GM10266 (cell line): Measurements from ENCODE around the gene GOT2.

ENCODE experiments used
- DNase-seq: peaks from one replicate; pipeline ENCODE4 v3.0.0; 2012; ENCODE audit errors: extremely low spot score
- TF ChIP-seq, protein P1 (sequence below): IDR thresholded peaks from 2 replicates; pipeline ENCODE4 v1.5.1; 2012; ENCODE audit warnings: mild to moderate bottlenecking, low read depth; ENCODE audit not compliant: control insufficient read depth, insufficient read depth; ENCODE audit errors: missing control alignments

The GOT2 gene

DNA sequence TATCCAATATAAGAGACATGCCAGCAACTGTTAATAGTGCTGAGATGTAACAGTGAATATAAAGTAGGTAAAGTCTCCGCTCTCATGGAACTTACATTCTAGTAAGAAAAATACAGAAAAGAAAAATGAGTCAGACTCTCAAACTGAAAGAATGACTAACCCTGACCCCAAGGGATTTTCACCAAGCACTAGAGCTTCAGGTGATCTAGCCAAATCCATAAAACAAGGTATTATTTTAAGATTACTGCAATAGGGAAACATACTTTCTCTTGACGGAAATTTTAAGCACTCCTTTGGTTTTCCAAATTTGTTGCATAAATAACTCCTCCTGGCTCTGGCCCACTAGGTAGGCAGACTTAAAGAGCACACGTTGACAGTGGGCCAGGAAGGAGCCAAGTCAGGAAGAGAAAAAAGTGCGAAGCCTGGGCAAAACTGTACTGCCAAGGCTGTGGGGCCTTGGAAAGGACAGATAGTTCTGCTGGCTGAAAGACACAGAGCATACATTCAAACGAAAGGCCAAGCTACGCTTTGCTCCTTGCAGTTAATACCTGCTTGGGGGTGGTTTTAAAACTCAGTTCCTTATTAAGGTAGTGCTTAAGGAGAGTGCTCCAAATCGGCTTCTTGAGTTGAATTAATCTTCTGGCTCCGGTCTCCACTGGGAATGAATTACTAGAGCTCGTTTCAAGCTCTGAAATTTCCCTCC lies 1.4 kb downstream of the GOT2 start:
- TF ChIP-seq, protein P1, sequence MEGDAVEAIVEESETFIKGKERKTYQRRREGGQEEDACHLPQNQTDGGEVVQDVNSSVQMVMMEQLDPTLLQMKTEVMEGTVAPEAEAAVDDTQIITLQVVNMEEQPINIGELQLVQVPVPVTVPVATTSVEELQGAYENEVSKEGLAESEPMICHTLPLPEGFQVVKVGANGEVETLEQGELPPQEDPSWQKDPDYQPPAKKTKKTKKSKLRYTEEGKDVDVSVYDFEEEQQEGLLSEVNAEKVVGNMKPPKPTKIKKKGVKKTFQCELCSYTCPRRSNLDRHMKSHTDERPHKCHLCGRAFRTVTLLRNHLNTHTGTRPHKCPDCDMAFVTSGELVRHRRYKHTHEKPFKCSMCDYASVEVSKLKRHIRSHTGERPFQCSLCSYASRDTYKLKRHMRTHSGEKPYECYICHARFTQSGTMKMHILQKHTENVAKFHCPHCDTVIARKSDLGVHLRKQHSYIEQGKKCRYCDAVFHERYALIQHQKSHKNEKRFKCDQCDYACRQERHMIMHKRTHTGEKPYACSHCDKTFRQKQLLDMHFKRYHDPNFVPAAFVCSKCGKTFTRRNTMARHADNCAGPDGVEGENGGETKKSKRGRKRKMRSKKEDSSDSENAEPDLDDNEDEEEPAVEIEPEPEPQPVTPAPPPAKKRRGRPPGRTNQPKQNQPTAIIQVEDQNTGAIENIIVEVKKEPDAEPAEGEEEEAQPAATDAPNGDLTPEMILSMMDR, result no peak
- peak; percentile 61 for DNase-seq

DNA sequence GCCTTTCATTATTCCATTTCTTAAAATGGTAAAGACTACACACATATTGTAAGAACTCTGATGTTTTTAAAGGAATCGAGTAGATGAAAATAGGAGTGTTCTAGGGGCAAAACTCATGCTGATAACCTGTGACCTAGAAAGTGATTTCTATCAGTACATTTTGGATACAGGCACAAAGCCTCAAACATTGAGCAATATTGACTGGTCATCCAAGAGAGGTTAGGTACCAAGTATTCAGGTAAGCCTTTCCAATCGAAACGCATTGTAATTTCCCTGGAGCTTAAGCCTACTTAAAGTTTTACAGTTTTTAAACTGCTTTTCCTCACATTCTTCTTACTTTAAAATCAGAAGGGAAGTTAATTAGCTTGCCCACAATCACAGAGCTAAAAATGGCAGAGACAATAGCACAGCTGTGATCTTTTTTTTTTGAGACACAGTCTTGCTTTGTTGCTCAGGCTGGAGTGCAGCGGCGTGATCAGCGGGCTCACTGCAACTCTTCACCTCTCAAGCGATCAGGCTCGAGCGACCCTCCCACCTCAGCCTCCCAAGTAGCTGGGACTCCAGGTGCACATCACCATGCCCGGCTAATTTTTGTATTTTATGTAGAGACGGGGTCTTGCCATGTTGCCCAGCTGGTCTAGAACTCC lies 3.3 kb downstream of the GOT2 start:
- TF ChIP-seq, protein P1, result no peak

DNA sequence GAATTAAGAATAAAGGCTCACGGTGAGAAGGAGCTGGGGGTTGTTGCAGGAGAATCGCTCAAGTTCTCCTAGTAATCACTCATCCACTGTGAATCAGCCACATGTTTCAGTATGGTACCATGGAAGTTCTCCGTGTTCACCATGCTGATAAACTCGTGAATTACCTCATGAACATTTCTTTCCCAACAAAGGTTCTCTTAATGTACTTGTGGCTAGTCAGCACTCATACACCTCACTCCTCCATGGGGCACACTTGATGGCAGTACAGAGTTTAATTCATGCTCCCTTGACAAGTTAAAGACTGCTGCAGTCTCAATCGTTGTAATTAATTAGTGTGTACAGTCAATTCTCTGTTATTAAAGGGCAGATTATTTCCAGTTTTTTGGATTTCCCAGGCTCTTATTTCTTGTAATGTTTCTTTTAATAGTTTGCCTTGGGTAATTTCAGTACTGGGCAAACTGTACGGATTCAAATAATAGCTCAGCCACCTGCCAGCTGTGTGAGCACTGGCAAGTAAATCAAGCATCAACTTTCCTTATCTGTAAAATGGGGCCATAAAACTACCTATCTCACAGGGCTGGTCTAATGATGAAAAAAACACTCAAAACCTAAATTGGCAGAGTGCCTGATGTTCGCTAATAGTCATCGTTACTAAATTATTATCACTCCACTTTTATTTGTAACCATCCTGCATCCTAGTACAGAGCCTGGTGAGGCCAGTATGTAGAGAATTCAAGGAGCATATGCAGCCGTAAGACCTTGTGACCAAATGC lies 6.1 kb downstream of the GOT2 start:
- TF ChIP-seq, protein P1, result no peak
- DNase-seq, result no peak

More for the DNA sequence above, 3.3 kb downstream of the GOT2 start:
- DNase-seq, result no peak

DNA sequence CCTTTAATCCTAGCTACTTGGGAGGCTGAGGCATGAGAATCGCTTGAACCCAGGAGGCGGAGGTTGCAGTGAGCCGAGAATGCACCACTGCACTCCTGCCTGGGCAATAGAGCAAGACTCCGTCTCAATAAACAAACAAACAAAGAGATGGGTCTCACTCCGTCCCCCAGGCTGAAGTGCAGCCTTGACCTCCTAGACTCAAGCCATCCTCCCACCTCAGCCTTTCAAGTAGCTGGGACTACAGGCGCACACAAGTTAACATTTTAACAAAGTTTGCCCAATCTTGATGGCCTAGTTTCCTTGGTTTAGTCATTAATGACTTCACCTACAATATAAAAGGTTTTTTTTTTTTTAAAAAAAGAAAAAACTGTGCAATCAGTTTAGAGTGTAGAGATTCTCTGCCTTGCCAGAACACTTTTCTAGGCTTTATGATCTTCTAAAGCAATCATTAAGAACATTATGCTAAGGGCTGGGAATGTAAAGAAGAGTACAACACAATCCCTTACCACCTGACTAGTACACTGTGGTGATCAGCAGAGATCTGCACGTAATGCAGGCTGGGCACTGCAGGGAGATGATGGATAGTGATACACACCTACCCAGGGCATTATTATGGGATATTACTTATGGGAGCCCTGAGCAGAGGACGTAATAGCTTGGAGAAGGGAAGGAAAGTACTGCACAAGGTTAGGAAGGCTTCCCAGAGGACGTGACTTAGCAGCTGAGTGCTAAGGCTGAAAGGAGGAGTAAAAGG lies 6.9 kb downstream of the GOT2 start:
- no peak for DNase-seq
- TF ChIP-seq, protein P1, result no peak

DNA sequence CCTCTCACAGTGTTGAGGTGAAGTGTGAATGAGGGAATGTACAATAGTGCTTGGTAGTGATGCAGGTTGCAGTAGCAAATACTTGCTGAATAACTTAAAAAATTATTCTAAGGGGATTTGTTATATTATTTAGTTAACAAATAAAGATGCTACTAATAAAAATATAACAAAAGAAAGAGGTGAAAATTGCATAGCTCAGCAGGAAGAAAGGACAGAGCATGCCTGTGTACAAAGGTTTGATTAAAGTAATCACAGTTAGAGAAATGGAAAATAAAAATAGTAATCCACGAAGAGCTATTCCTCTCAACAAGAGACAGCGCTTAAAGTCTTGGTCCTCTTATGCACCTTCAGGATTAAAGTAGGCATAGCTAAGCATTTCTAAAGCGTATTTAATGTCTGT lies 11.0 kb downstream of the GOT2 start:
- TF ChIP-seq, protein P1, result no peak
- DNase-seq, result no peak

DNA sequence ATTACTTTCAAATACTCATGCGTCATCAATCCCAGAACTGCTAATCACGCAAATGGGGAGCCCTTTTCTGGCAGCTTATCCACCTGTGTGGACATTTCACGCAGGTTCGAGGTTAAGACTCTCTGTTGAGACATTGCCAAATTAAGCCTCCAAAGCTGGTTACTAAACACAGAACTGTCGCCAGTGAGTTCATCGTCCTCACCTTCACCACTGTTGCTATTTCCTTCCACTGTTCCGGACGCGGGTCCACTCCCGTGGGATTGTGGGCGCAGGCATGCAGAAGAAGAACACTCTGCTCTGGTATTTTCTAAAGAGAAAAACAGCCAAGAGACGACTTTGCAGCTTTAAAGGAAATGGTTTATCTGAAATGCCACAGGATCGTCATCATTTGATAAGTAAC lies 16.1 kb downstream of the GOT2 start:
- TF ChIP-seq, protein P1, result no peak
- no peak for DNase-seq
